Caco-2 (cell line): Measurements from ENCODE around the gene HDAC4. TPM values are rescaled to one million over a fixed set of nuclear protein-coding genes. Genes with fewer than 3 reads are reported as not detected.
"Not testable (repeated sequence)": the region's sequence is repeated elsewhere in the genome, so short reads cannot be mapped to it uniquely, and the experiment has no call there.

Experiments
- Bru-seq: library from RNA; stranded (reverse); fragments of 400-500 nt; gene quantifications from one replicate; lab custom pipeline; 2021; lab: Mats Ljungman, UMichigan
- BruChase-seq, 2 experiments: library from RNA; stranded (reverse); fragments of 400-500 nt; gene quantifications; one replicate each; lab custom pipeline; 2021; lab: Mats Ljungman, UMichigan
- BruUV-seq: library from RNA; stranded (reverse); fragments of 400-500 nt; replicated peaks from 2 replicates; lab custom pipeline; 2021; lab: Mats Ljungman, UMichigan
- CTCF ChIA-PET: fragments of 300-600 bp; sonication (Branson Sonifier 250); formaldehyde crosslinking; loops from one replicate; lab custom pipeline; 2022; ENCODE audit warnings: antibody characterized with exemption; lab: Charles Lee
- POLR2A ChIA-PET: fragments of 300-600 bp; sonication (Branson Sonifier 250); formaldehyde crosslinking; loops from one replicate; lab custom pipeline; 2022; ENCODE audit warnings: antibody characterized with exemption; lab: Charles Lee
- DNase-seq, 2 experiments: peaks; one replicate each; pipeline versions ENCODE4 v3.0.0 to v3.0.0-alpha.2; 2020 to 2022
- H3K27me3 ChIP-seq: replicated peaks from 2 replicates; pipeline ENCODE4 v1.6.0; 2011; ENCODE audit warnings: low read length; ENCODE audit not compliant: control insufficient read depth, insufficient read depth
- H3K36me3 ChIP-seq: 2 replicates; pipeline ENCODE4 v1.5.1; 2011; ENCODE audit warnings: low read length; ENCODE audit not compliant: control insufficient read depth, insufficient read depth
- H3K4me1 ChIP-seq: fragments of 250-450 bp; sonication (Bioruptor Pico); 2 replicates; pipeline ENCODE4 v1.5.1; 2020; ENCODE audit warnings: mild to moderate bottlenecking
- H3K4me3 ChIP-seq: 2 replicates; pipeline ENCODE4 v1.5.1; 2011; ENCODE audit warnings: low read depth, mild to moderate bottlenecking, control low read depth, low read length
- H3K9me3 ChIP-seq: fragments of 250-450 bp; sonication (Bioruptor Pico); 2 replicates; pipeline ENCODE4 v1.5.1; 2020; ENCODE audit warnings: mild to moderate bottlenecking, moderate library complexity
- H3K27ac Mint-ChIP-seq: one replicate; pipeline ENCODE4 v1.8.0; 2022; ENCODE audit warnings: mixed read lengths; ENCODE audit not compliant: unreplicated experiment
- H3K27me3 Mint-ChIP-seq: one replicate; pipeline ENCODE4 v1.8.0; 2022; ENCODE audit warnings: mixed read lengths; ENCODE audit not compliant: insufficient read depth, unreplicated experiment
- H3K36me3 Mint-ChIP-seq: one replicate; pipeline ENCODE4 v1.8.0; 2022; ENCODE audit warnings: mild to moderate bottlenecking, mixed read lengths; ENCODE audit not compliant: insufficient read depth, unreplicated experiment
- H3K4me1 Mint-ChIP-seq: one replicate; pipeline ENCODE4 v1.8.0; 2022; ENCODE audit warnings: low read depth, mixed read lengths; ENCODE audit not compliant: unreplicated experiment
- H3K4me3 Mint-ChIP-seq: one replicate; pipeline ENCODE4 v1.8.0; 2022; ENCODE audit warnings: mild to moderate bottlenecking, moderate library complexity, mixed read lengths; ENCODE audit not compliant: unreplicated experiment
- H3K9me3 Mint-ChIP-seq: one replicate; pipeline ENCODE4 v1.8.0; 2022; ENCODE audit warnings: mixed read lengths; ENCODE audit not compliant: unreplicated experiment
- CTCF ChIP-seq, 2 experiments: fragments of 200-600 bp in 1 of 2; IDR thresholded peaks; 1 replicate in 1 of 2; 2 replicates in 1 of 2; pipeline versions ENCODE4 v1.5.1 to v1.8.0; 2011 to 2022; ENCODE audit warnings: antibody characterized with exemption in 1 of 2, control low read depth in 1 of 2, inconsistent platforms in 1 of 2, low read depth in 1 of 2, low read length in 1 of 2, mild to moderate bottlenecking in 1 of 2, moderate library complexity in 1 of 2; ENCODE audit not compliant: insufficient read depth in 1 of 2, severe bottlenecking in 1 of 2, unreplicated experiment in 1 of 2
- intact Hi-C: fragments of 100-400 bp; cut with micrococcal nuclease; formaldehyde crosslinking; loops from one replicate; pipeline ENCODE4 v1.10.0; 2022; ENCODE audit not compliant: unreplicated experiment
- long read RNA-seq: library from polyadenylated mRNA; stranded (forward); transcript quantifications from one replicate; pipeline ENCODE4 v2.0.0, GENCODE V29; 2022
- total RNA-seq: library from RNA; stranded (reverse); gene quantifications from 2 replicates; pipeline ENCODE4 v1.2.3, GENCODE V29; 2022

Gene HDAC4
- 15.5 and 17.6 TPM in 2 replicates for total RNA-seq
- percentile 51 among the genes with signal in this experiment for Bru-seq, nascent RNA
- percentile 50 among the genes with signal in this experiment for BruChase-seq, experiment 1, labeled RNA remaining after a 2-hour chase
- percentile 54 among the genes with signal in this experiment for BruChase-seq, experiment 2, labeled RNA remaining after a 6-hour chase
- long read RNA-seq, partial matches to known transcripts = 1 of 5 reads
- long read RNA-seq, other reads (novel, unspliced or antisense) = 4 of 5 reads

- Mint-ChIP-seq H3K4me1 (no peaks in the 10 kb centered on the region), H3K36me3 (peaks cover 18% of the 10 kb centered on the region), H3K9me3 (no peaks in the 10 kb centered on the region), H3K4me3 (peak within 1 kb of the TSS; percentile 81), H3K27ac (peak within 1 kb of the TSS; percentile 91), H3K27me3 (no peaks in the 10 kb centered on the region)
- no TSS peak for BruUV-seq
- intact Hi-C loops = loop anchor here (10.0 kb wide), 1 partner anchor 174 kb away; no protein-coding TSS in a partner anchor
- no peak for DNase-seq
- ChIA-PET POLR2A (interaction anchor here (0.5 to 1.0 kb wide), 7 partner anchors 8 to 322 kb away, joined by 3 to 5 read pairs (median 3); no protein-coding TSS in a partner anchor), CTCF (interaction anchor here (0.6 to 0.8 kb wide), 3 partner anchors 37 to 257 kb away, joined by 3 read pairs; no protein-coding TSS in a partner anchor)
- H3K4me1 ChIP-seq = no peaks in the 10 kb centered on the region
- H3K27me3 ChIP-seq = no peaks in the 10 kb centered on the region
- no peaks in the 10 kb centered on the region for H3K9me3 ChIP-seq
- H3K36me3 ChIP-seq = no peaks in the 10 kb centered on the region
- H3K4me3 ChIP-seq = peak within 1 kb of the TSS; percentile 68
- TF ChIP-seq CTCF (IDR thresholded peaks at IDR 0.05; ENCODE audit: insufficient read depth in 1 of 2, low read depth in 1 of 2, low read length in 1 of 2, severe bottlenecking in 1 of 2, unreplicated experiment in 1 of 2) = no peak
Measured at GRCh38 chr2:239400596-239401066, at the start of gene HDAC4. HDAC4 (minus strand) TSS chr2:239401020; CDS start chr2:239352699, 48,321 bp downstream.

GRCh38 chr2:239449468-239449867, 48.6 kb upstream of the HDAC4 start:
- H3K36me3 ChIP-seq, H3K4me1 ChIP-seq, H3K4me1 Mint-ChIP-seq, H3K4me3 ChIP-seq, H3K27me3 Mint-ChIP-seq, H3K27ac Mint-ChIP-seq, H3K36me3 Mint-ChIP-seq, H3K4me3 Mint-ChIP-seq, POLR2A ChIA-PET, H3K9me3 ChIP-seq, BruUV-seq, CTCF ChIA-PET, DNase-seq, intact Hi-C loops, H3K27me3 ChIP-seq: not testable (repeated sequence)
- peaks cover 19% of the 10 kb centered on the region for H3K9me3 Mint-ChIP-seq

GRCh38 chr2:239445771-239446524, 45.1 kb upstream of the HDAC4 start:
- Mint-ChIP-seq H3K4me3 (no peak overlapping the region), H3K4me1 (no peaks in the 10 kb centered on the region), H3K9me3 (peaks cover 14% of the 10 kb centered on the region), H3K27me3 (no peaks in the 10 kb centered on the region), H3K27ac (no peak overlapping the region), H3K36me3 (no peaks in the 10 kb centered on the region)
- ChIA-PET POLR2A (no interaction called here), CTCF (no interaction called here)
- TF ChIP-seq CTCF (IDR thresholded peaks at IDR 0.05; ENCODE audit: insufficient read depth in 1 of 2, low read depth in 1 of 2, low read length in 1 of 2, severe bottlenecking in 1 of 2, unreplicated experiment in 1 of 2) = no peak
- BruUV-seq = no TSS peak
- 0 out of 2 replicates have a peak, but pooled peaks cover 3% of the 10 kb centered on the region for H3K4me1 ChIP-seq
- intact Hi-C loops = no loop called here
- H3K36me3 ChIP-seq = no peaks in the 10 kb centered on the region
- no peak for DNase-seq
- no peaks in the 10 kb centered on the region for H3K9me3 ChIP-seq
- no peaks in the 10 kb centered on the region for H3K27me3 ChIP-seq
- H3K4me3 ChIP-seq = no peak overlapping the region
